ENCODE results near the gene ABCG5.
A peak's percentile ranks its signal among the peaks of the same experiment; 100 is the strongest.

Gene ABCG5

GRCh38 chr2:43880952-43881351 is 42.3 kb upstream of the ABCG5 start:
- Histone ChIP-seq H3K9me3 (no peaks in the 10 kb centered on the region), H3K27me3 (peaks cover 0 to 12% of the 10 kb centered on the region in 2 donors), H3K4me1 (peaks cover 0 to 6% (median 0%) of the 10 kb centered on the region in 4 donors), H3K27ac (no peak overlapping the region), H3K36me3 (peaks cover 0 to 8% (median 4%) of the 10 kb centered on the region in 3 donors), H3K4me3 (no peak overlapping the region)
- TF ChIP-seq CTCF (IDR thresholded peaks at IDR 0.05): no peak
- intact Hi-C loops (cut with DNase I; ENCODE audit: low total_unique reads): loop anchor here (10.0 kb wide), 1 partner anchor 266 kb away; no protein-coding TSS in a partner anchor
- DNase-seq: no peak

- DNase-seq: no peak
- no peak for TF ChIP-seq CTCF (IDR thresholded peaks at IDR 0.05)
- intact Hi-C loops (cut with DNase I; ENCODE audit: low total_unique reads): loop anchor here (10.0 kb wide), 1 partner anchor 266 kb away; no protein-coding TSS in a partner anchor
- no peak overlapping the region for H3K4me3 ChIP-seq
- peaks cover 0 to 6% (median 0%) of the 10 kb centered on the region in 4 donors for H3K4me1 ChIP-seq
- H3K36me3 ChIP-seq: peaks cover 0 to 4% (median 3%) of the 10 kb centered on the region in 3 donors
- H3K27me3 ChIP-seq: peaks cover 0 to 12% of the 10 kb centered on the region in 2 donors
- H3K27ac ChIP-seq: no peak overlapping the region
- no peaks in the 10 kb centered on the region for H3K9me3 ChIP-seq
Observed at GRCh38 chr2:43880471-43880870, 41.8 kb upstream of the ABCG5 start.

GRCh38 chr2:43879261-43879660 is 40.6 kb upstream of the ABCG5 start:
- Histone ChIP-seq H3K27me3 (peaks cover 0 to 12% of the 10 kb centered on the region in 2 donors), H3K9me3 (no peaks in the 10 kb centered on the region), H3K4me1 (peaks cover 0 to 6% (median 0%) of the 10 kb centered on the region in 4 donors), H3K36me3 (no peaks in the 10 kb centered on the region), H3K4me3 (no peak overlapping the region), H3K27ac (no peak overlapping the region)
- DNase-seq: no peak
- TF ChIP-seq CTCF (IDR thresholded peaks at IDR 0.05): no peak
- intact Hi-C loops (cut with DNase I; ENCODE audit: low total_unique reads): no loop called here

GRCh38 chr2:43877782-43878464 is 39.3 kb upstream of the ABCG5 start:
- DNase-seq: peak in 1 of 2 donors; percentile 45
- Histone ChIP-seq H3K27me3 (peaks cover 0 to 12% of the 10 kb centered on the region in 2 donors), H3K27ac (no peak overlapping the region), H3K9me3 (no peaks in the 10 kb centered on the region), H3K36me3 (no peaks in the 10 kb centered on the region), H3K4me1 (peaks cover 0 to 6% (median 0%) of the 10 kb centered on the region in 4 donors), H3K4me3 (no peak overlapping the region)
- intact Hi-C loops (cut with DNase I; ENCODE audit: low total_unique reads): no loop called here
- peak; percentile 68 to 85 for TF ChIP-seq CTCF (IDR thresholded peaks at IDR 0.05)

- H3K9me3 ChIP-seq: no peaks in the 10 kb centered on the region
- no peaks in the 10 kb centered on the region for H3K36me3 ChIP-seq
- no peak for TF ChIP-seq CTCF (IDR thresholded peaks at IDR 0.05)
- peaks cover 0 to 6% (median 0%) of the 10 kb centered on the region in 4 donors for H3K4me1 ChIP-seq
- no peak overlapping the region for H3K27ac ChIP-seq
- no peak overlapping the region for H3K4me3 ChIP-seq
- DNase-seq: no peak
- intact Hi-C loops (cut with DNase I; ENCODE audit: low total_unique reads): no loop called here
- H3K27me3 ChIP-seq: peaks cover 0 to 17% of the 10 kb centered on the region in 2 donors
Observed at GRCh38 chr2:43874776-43875451, 36.3 kb upstream of the ABCG5 start.
